Measurements from ENCODE around the gene SDF2L1.
"Not testable (repeated sequence)": the region's sequence is repeated elsewhere in the genome, so short reads cannot be mapped to it uniquely, and the experiment has no call there.

The SDF2L1 gene

DNA sequence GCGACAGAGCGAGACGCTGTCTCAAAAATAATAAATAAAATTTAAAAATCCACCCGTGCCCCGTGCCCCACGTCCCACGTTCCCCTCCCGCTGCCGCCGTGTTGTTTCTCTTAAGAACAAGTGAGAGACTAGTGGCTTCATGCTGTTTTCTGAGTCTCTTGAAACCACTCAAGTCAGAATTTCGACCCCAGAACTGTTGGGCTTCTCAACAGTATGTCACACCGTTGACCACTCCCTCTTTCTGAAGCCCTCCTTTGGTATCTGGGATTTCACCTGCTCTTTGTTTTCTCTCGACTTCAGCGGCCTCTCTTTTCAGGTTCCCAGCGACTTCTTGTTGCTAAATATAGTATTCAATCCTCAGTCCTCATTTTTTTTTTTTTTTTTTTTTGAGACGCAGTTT is 24.7 kb downstream of the SDF2L1 start:
- Mint-ChIP-seq H3K36me3 (ENCODE audit: insufficient read depth) (peaks cover 22% of the 10 kb centered on the region), H3K9me3 (no peaks in the 10 kb centered on the region), H3K27ac (ENCODE audit: low read depth) (peak overlapping the region; percentile 93), H3K4me3 (peak overlapping the region; percentile 98), H3K4me1 (peaks cover 36% of the 10 kb centered on the region), H3K27me3 (no peaks in the 10 kb centered on the region)
- ATAC-seq (replicated peaks; ENCODE audit: extremely low read depth, poor library complexity, severe bottlenecking), result no peak
- no peak for DNase-seq (ENCODE audit: low spot score in 2 of 2)

GRCh38 chr22:21669026-21669425 is 26.9 kb downstream of the SDF2L1 start:
- DNase-seq (ENCODE audit: low spot score in 2 of 2) (no peak), ATAC-seq (replicated peaks; ENCODE audit: extremely low read depth, poor library complexity, severe bottlenecking) (no peak)
- peak overlapping the region; percentile 29 for H3K27ac Mint-ChIP-seq (ENCODE audit: low read depth)
- peaks cover 34% of the 10 kb centered on the region for H3K36me3 Mint-ChIP-seq (ENCODE audit: insufficient read depth)
- H3K4me3 Mint-ChIP-seq, result peak overlapping the region; percentile 27
- no peaks in the 10 kb centered on the region for H3K9me3 Mint-ChIP-seq
- H3K4me1 Mint-ChIP-seq, result peaks cover 36% of the 10 kb centered on the region
- no peaks in the 10 kb centered on the region for H3K27me3 Mint-ChIP-seq

- H3K4me3 Mint-ChIP-seq, result no peak overlapping the region
- H3K4me1 Mint-ChIP-seq, result peaks cover 19% of the 10 kb centered on the region
- H3K27ac Mint-ChIP-seq (ENCODE audit: low read depth), result no peak overlapping the region
- H3K36me3 Mint-ChIP-seq (ENCODE audit: insufficient read depth), result peaks cover 40% of the 10 kb centered on the region
- DNase-seq (ENCODE audit: low spot score in 2 of 2) (no peak), ATAC-seq (replicated peaks; ENCODE audit: extremely low read depth, poor library complexity, severe bottlenecking) (no peak)
- no peaks in the 10 kb centered on the region for H3K9me3 Mint-ChIP-seq
- H3K27me3 Mint-ChIP-seq, result no peaks in the 10 kb centered on the region
Measured at GRCh38 chr22:21672107-21672629, 30.1 kb downstream of the SDF2L1 start.

DNA sequence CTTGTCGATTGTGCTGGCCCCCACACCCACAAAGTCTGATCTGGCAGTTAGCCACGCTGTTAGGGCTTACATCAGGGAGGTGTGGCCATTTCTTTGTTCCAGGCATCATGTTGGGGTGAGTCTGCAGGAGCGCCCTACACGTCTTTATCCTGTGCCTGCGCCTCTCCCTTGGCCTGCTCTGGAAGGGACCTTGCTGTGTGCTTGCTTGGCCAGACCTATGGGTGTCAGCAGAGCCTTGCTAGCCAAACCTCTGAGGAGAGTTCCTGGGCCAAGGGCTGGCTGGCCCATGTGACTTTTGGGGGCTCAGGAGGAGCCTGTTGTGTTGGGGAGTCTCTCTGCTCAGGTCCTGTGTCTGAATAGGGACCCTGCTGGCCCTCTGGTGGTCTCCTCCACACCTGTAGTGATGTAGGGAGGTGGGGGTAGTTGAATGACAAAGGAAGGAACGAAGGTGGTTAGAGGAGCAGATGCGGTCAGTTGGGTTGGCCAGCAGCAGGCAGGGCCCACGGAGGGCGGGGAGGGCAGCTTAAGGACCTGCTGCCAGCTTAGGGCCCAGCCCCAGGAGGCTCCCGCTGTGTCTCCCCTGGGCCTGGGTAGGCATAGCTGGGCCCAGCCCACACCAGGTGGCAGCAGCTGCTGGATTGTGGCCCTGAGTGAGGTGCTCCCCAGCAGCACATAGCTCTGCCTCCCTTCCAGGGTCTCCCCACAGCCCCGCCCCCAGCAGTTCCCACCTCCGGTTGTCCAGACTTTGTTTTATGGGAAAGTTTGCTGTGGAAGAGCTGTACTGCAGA is 31.6 kb downstream of the SDF2L1 start:
- DNase-seq (ENCODE audit: low spot score in 2 of 2) (no peak), ATAC-seq (replicated peaks; ENCODE audit: extremely low read depth, poor library complexity, severe bottlenecking) (no peak)
- H3K27me3 Mint-ChIP-seq, result no peaks in the 10 kb centered on the region
- peaks cover 44% of the 10 kb centered on the region for H3K36me3 Mint-ChIP-seq (ENCODE audit: insufficient read depth)
- no peaks in the 10 kb centered on the region for H3K9me3 Mint-ChIP-seq
- peaks cover 9% of the 10 kb centered on the region for H3K4me1 Mint-ChIP-seq
- H3K4me3 Mint-ChIP-seq, result no peak overlapping the region
- H3K27ac Mint-ChIP-seq (ENCODE audit: low read depth), result peak overlapping the region; percentile 55

GRCh38 chr22:21674638-21675245 is 32.6 kb downstream of the SDF2L1 start:
- Mint-ChIP-seq H3K9me3 (no peaks in the 10 kb centered on the region), H3K4me3 (no peak overlapping the region), H3K27me3 (no peaks in the 10 kb centered on the region), H3K4me1 (peaks cover 3% of the 10 kb centered on the region), H3K27ac (ENCODE audit: low read depth) (no peak overlapping the region), H3K36me3 (ENCODE audit: insufficient read depth) (peaks cover 44% of the 10 kb centered on the region)
- DNase-seq (ENCODE audit: low spot score in 2 of 2) (no peak), ATAC-seq (replicated peaks; ENCODE audit: extremely low read depth, poor library complexity, severe bottlenecking) (no peak)

DNA sequence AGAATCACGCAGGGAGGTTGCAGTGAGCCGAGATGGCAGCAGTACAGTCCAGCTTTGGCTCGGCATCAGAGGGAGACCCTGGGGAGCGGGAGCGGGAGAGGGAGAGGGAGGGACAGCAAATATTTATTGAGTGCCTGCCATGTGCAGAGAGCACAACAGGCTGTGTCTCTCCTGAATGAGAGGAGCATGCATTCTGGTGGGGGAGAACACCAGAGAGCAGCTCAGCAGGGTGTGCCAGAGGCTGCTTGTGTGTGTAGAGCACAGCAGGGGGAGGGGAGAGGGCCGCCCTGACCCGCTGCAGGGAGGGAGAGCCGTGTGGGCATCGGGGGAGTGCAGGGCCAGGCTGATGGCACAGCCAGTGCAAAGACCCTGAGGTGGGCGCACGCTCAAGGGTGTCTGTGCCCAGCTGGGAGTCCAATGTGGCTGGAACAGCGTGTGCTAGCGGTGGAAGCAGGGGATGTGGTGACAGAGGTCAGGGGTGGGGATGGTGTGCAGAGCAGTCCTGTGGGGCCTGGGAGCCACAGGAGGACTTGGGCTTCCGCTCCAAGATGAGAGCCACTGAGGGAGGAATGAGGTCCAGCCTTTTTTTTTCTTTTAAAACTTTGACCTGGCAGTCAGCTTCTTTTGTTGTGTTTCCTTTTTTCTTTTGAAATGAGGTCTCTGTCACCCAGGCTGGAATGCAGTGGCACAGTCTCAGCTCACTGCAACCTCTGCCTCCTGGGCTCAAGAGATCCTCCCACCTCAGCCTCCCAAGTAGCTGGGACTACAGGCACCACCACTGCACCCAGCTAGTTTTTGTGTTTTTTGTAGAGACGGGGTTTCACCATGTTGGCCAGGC is 35.7 kb downstream of the SDF2L1 start:
- ATAC-seq (replicated peaks; ENCODE audit: extremely low read depth, poor library complexity, severe bottlenecking) (no peak), DNase-seq (ENCODE audit: low spot score in 2 of 2) (no peak)
- H3K4me3 Mint-ChIP-seq, result no peak overlapping the region
- peak overlapping the region; percentile 67 for H3K27ac Mint-ChIP-seq (ENCODE audit: low read depth)
- peaks cover 32% of the 10 kb centered on the region for H3K36me3 Mint-ChIP-seq (ENCODE audit: insufficient read depth)
- no peaks in the 10 kb centered on the region for H3K27me3 Mint-ChIP-seq
- H3K9me3 Mint-ChIP-seq, result no peaks in the 10 kb centered on the region
- H3K4me1 Mint-ChIP-seq, result no peaks in the 10 kb centered on the region

DNA sequence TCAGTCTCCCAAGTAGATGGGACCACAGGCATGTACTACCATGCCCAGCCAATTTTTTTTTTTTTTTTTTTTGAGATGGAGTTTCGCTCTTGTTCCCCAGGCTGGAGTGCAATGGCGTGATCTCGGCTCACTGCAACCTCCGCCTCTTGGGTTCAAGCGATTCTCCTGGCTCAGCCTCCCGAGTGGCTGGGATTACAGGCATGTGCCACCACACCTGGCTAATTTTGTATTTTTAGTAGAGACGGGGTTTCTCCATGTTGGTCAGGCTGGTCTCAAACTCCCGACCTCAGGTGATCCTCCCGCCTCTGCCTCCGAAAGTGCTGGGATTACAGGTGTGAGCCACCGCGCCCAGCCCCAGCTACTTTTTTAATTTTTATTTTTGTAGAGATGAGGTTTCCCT is 36.7 kb downstream of the SDF2L1 start:
- H3K27me3 Mint-ChIP-seq; H3K4me1 Mint-ChIP-seq; H3K9me3 Mint-ChIP-seq; H3K4me3 Mint-ChIP-seq; ATAC-seq (replicated peaks; ENCODE audit: extremely low read depth, poor library complexity, severe bottlenecking); DNase-seq (ENCODE audit: low spot score in 2 of 2): not testable (repeated sequence)
- H3K36me3 Mint-ChIP-seq (ENCODE audit: insufficient read depth), result peaks cover 29% of the 10 kb centered on the region
- H3K27ac Mint-ChIP-seq (ENCODE audit: low read depth), result peak overlapping the region; percentile 38

DNA sequence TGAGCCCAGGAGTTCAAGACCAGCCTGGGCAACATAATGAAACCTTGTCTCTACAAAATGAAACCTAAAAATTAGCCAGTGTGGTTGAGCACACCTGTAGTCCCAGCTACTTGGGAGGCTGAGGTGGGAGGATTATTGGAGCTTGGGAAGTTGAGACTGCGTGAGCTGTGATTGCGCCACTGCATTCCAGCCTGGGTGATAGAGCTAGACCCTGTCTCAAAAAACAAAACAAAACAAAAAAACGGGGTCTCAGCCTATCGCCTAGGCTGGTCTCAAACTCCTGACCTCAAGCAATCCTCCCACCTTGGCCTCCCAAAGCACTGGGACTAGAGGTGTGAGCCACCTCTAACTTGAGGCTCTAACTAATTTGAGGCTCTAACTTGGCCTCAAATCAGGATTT is 37.3 kb downstream of the SDF2L1 start:
- no peaks in the 10 kb centered on the region for H3K27me3 Mint-ChIP-seq
- DNase-seq (ENCODE audit: low spot score in 2 of 2) (no peak), ATAC-seq (replicated peaks; ENCODE audit: extremely low read depth, poor library complexity, severe bottlenecking) (no peak)
- no peaks in the 10 kb centered on the region for H3K9me3 Mint-ChIP-seq
- H3K27ac Mint-ChIP-seq (ENCODE audit: low read depth), result no peak overlapping the region
- H3K4me1 Mint-ChIP-seq, result no peaks in the 10 kb centered on the region
- H3K36me3 Mint-ChIP-seq (ENCODE audit: insufficient read depth), result peaks cover 34% of the 10 kb centered on the region
- no peak overlapping the region for H3K4me3 Mint-ChIP-seq

GRCh38 chr22:21680830-21681565 is 38.9 kb downstream of the SDF2L1 start:
- H3K9me3 Mint-ChIP-seq, result no peaks in the 10 kb centered on the region
- no peak overlapping the region for H3K27ac Mint-ChIP-seq (ENCODE audit: low read depth)
- no peak for DNase-seq (ENCODE audit: low spot score in 2 of 2)
- ATAC-seq (replicated peaks; ENCODE audit: extremely low read depth, poor library complexity, severe bottlenecking), result no peak
- H3K4me3 Mint-ChIP-seq, result no peak overlapping the region
- H3K4me1 Mint-ChIP-seq, result no peaks in the 10 kb centered on the region
- H3K27me3 Mint-ChIP-seq, result no peaks in the 10 kb centered on the region
- peaks cover 32% of the 10 kb centered on the region for H3K36me3 Mint-ChIP-seq (ENCODE audit: insufficient read depth)

- Mint-ChIP-seq H3K4me1 (no peaks in the 10 kb centered on the region), H3K27ac (ENCODE audit: low read depth) (peak overlapping the region; percentile 8), H3K36me3 (ENCODE audit: insufficient read depth) (peaks cover 27% of the 10 kb centered on the region), H3K4me3 (no peak overlapping the region), H3K27me3 (no peaks in the 10 kb centered on the region), H3K9me3 (no peaks in the 10 kb centered on the region)
- DNase-seq (ENCODE audit: low spot score in 2 of 2) (no peak), ATAC-seq (replicated peaks; ENCODE audit: extremely low read depth, poor library complexity, severe bottlenecking) (no peak)
Measured at GRCh38 chr22:21681566-21682370, 39.7 kb downstream of the SDF2L1 start.

DNA sequence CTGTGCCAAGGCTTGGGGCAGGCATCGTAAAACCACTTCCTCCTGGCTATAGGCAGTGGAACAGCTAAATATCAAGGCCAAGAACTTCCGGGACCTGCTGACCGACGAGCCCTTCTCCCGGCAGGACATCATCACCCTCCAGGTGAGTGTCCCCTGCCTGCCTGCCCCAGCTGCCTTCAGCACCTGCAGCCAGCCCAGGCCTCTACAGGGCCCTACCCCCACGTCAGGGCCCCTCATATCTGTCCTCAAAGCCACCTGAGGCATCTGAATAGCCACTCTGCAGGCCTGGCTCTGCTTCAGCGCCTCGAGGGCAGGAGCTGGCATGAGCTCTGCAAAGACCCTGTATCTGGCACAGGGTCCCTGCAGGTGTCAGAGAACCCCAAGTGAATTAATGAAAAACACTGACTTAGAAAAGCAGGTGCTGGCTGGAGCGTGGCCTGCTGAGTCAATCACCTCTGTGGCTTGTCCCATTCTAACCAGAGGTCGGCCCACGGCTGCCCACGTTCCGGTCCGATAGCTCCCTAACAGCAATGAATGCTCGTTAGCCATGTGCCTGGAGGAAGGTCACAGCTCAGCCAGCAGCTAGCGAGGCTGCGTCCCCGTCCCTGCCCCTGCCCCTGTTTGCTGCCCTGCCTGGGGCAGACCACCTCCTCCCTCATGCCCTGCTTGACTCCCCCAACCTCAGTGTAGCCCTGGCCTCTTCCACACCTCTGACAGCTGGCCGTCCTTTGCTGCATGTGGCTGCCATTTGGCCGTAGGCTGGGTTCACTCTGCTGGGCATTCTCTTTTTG is 40.5 kb downstream of the SDF2L1 start:
- ATAC-seq (replicated peaks; ENCODE audit: extremely low read depth, poor library complexity, severe bottlenecking) (no peak), DNase-seq (ENCODE audit: low spot score in 2 of 2) (no peak)
- Mint-ChIP-seq H3K27ac (ENCODE audit: low read depth) (peak overlapping the region; percentile 8), H3K4me3 (no peak overlapping the region), H3K9me3 (no peaks in the 10 kb centered on the region), H3K36me3 (ENCODE audit: insufficient read depth) (peaks cover 26% of the 10 kb centered on the region), H3K4me1 (no peaks in the 10 kb centered on the region), H3K27me3 (no peaks in the 10 kb centered on the region)

All from central memory CD8-positive, alpha-beta T cell (primary cell).